Measurements from ENCODE around the gene MAP4K3.
A peak's percentile ranks its signal among the peaks of the same experiment; 100 is the strongest.
"Not testable (repeated sequence)": the region's sequence is repeated elsewhere in the genome, so short reads cannot be mapped to it uniquely, and the experiment has no call there.

Gene MAP4K3

DNA sequence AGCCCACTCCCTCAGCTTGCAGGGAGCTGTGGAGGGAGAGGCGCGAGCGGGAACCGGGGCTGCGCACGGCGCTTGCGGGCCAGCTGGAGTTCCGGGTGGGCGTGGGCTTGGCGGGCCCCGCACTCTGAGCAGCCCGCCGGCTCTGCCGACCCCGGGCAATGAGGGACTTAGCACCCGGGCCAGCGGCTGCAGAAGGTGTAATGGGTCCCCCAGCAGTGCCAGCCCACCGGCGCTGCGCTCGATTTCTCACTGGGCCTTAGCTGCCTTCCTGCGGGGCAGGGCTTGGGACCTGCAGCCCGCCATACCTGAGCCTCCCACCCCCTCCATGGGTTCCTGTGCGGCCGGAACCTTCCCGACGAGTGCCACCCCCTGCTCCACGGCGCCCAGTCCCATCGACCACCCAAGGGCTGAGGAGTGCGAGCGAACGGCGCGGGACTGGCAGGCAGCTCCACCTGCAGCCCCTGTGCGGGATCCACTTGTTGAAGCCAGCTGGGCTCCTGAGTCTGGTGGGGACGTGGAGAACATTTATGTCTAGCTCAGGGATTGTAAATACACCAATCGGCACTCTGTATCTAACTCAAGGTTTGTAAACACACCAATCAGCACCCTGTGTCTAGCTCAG lies 192.7 kb downstream of the MAP4K3 start:
- not testable (repeated sequence) for DNase-seq (ENCODE audit: low spot score)

DNA sequence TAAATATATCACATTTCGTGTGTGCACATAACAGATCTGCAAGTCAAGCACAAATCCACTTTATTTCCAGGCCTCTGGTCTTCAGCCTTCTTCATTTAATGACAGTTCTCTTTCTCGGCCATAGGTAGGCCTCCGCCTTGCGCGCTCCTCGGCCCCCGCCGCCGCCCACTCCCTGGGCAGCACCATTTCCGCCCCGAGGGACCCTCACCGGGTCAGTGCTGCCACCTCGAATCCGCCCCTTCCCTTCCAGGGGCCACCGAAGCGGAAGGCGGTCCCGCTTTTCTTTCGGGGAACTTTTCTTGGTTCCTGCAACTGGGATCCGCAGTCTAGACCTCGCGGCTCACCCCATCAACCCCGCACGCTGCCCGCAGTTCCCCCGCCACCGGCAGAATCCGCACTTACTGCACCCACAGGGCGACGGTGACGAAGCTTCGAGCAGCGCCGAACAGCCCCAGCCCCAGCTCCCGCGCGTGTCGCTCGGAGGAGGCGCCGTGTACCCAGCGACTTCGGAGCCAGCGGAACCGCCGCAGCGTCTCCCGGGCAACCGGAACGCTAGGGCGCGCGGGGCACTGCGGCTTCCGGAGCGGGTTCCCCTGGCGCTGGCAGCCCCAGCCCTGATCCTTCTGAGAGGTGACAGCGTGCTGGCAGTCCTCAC lies 193.5 kb downstream of the MAP4K3 start, which contains the start of gene CDKL4:
Gene CDKL4 (minus strand): TSS at position 502 of the 655 bp plus-strand sequence.
- DNase-seq (ENCODE audit: low spot score), result no peak

DNA sequence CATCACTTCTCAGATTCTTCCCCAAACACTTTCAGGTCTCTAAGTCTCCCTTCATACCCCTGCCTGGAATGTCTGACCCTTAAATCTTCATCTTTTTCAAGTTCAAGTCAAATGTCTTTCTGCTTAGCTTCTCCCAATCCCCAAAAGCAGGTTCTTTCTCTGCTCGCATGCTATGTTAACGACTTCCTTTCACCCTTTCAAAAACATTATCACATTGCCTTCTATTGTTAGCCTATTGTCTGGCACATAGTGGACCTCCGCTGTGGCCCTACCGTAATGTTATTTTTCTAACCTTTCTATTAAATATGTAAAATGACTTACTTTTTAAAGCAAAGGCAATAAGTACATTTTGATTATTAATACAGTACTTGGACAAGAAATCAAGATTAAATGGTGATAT lies 195.5 kb downstream of the MAP4K3 start:
- no peak for DNase-seq (ENCODE audit: low spot score)

DNA sequence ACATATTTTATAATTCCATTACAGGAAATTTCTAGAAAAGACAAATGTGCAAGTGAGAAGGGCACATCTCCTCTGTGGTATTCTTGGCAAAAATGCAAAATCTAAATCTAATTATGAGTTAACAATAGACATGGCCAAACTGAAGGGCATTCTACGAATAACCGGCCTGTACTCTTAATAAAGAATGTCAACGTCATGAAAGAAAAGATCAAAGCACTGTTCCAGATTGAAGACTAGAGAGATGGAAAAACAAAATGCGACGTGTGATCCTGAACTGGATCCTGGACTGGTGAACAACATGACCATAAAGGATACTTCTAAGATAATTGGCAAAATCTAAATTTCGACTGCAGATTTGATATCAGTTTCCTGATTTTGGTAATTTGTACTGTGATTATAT lies 196.3 kb downstream of the MAP4K3 start:
- DNase-seq (ENCODE audit: low spot score), result no peak

DNA sequence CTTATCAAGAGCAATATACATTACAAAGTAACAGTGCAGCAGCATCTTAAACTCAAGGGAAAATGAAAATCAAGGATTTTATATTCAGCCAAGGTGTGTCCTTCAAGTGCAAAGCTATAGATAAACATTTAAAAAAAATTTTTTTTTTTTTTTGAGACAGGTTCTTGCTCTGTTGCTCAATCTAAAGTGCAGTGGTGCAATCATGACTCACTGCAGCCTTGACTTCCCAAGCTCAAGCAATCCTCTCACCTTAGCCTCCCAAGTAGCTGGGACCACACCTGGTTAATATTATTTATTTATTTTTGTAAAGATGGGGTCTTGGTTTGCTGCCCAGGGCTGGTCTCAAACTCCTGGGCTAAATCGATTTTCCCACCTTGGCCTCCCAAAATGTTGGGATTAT lies 202.3 kb downstream of the MAP4K3 start:
- DNase-seq (ENCODE audit: low spot score), result no peak

DNA sequence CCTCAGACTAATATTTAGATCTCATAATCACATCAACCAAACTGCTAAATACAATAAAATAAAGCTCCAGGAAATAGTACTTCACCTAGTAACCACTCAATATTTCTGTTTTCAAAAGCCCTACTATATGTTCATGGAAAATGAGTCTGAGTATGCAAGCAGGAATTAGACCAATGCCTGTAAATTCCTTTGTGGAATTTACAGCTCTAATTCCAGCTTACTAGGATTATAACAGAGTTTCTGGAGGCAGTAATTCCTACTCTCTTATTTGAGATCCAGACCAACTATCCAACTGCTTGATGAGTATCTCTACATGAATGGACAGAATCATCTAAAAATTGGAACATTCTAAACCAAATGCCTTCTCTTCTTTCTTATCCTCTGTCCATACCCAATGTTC lies 204.9 kb downstream of the MAP4K3 start:
- DNase-seq (ENCODE audit: low spot score), result no peak

DNA sequence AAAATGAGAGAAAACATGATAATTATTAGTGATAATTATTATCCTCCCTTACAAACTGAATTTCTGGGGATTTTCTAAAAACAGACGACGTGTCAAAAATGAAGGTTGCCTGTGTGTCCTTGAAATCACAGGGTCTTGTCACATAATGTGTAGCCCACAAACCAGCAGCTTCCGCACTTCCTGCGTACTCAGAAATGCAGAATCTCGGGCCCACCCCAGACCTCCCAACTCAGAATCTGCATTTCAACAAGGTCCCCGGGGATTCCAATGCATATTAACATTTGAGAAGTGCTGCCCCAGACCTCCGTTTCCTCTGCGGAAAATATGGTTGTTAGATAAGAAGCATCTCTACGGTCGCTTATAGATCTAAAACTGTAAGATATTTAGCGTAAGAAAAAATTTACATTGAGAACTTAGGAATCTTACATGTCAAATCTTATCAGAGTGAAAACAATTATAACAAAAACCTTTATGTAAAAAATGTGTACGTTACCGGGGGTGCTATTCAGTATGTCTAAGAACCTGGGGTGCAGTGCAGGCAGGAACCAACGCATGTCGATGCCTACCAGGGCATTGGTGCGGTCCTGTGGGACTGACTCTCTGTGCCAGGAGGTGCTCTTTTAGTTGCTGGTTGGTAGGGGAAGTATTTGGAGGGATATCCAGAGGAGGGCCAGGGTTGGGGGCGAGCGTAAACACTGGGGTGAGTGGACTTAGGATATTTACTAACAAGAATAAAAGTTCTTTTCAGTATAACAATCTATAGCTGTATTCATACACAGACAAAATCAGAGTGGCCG lies 208.5 kb downstream of the MAP4K3 start:
- peak; percentile 40 for DNase-seq (ENCODE audit: low spot score)

DNA sequence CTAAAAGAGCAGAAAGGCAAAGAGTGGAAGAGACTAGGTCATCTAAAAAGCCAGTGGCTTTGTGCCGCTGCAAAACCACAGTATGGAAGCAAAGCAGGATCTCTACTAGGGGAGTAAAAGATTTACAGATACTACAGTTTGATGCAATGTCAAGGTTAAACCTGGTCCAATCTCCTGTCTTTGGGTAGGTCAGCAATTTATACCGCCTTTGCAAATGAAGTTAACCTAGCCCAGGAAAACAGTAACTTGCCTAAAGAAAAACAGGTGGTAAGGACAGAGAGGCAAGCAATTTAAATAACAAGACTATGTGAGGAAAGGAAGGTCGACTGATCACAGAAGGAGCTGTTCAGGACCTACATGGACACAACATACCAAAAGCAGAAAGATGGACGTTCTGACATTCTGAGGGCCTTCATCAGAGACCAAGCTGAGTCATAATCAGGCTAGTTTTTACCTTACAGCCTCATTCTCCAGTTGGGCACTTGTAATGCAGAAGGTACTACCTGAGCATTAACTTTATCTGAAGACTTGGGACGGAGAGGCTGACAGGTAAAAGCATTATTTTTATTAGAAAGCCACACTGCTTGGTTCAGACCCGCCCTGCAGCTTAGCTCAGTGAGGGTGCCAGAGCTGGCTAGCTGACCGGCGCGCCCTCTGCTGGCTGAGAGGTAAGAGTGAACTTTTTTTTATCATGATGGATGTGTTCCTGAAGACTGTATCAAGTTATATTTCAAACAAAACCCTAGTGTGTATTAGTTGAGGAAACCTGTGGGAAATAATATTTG lies 209.3 kb downstream of the MAP4K3 start:
- DNase-seq (ENCODE audit: low spot score), result peak; percentile 73

DNA sequence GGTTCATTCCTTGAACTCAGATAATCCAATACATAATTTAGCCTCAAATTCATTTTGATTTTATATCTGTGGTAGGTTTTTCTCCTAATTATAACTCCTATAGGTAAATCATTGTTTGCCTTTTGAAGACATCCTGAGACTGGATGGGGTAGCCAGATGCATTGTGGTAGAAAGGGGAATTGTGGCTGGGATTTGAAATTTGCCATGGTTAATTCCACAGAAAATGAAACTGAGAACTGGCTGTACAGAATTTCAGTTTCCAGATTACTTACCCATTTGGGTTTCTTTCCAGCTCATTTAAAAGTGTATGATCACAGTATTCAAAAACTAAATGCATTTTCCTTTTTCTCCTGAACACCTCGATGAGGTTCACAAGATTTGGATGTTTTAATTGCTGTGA lies 211.5 kb downstream of the MAP4K3 start:
- DNase-seq (ENCODE audit: low spot score), result no peak

DNA sequence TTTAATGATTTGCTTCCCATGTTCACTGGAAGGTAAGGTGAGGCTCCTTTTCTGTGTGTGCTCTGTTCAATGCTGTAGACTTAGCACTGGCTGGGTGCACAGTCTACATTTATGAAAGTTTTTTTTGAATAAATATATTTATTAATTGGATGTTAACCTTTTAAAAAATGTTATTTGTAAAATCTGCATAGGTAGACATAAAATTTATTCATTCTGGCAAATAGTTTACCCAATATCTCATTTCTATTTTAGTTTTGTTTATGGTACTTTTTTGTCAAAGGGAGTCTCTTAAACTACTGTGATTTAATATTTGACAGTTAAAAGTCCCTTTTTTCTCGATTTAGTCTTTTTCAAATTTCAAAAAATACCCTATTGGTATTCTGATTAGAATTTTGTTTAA lies 213.2 kb downstream of the MAP4K3 start:
- no peak for DNase-seq (ENCODE audit: low spot score)

DNA sequence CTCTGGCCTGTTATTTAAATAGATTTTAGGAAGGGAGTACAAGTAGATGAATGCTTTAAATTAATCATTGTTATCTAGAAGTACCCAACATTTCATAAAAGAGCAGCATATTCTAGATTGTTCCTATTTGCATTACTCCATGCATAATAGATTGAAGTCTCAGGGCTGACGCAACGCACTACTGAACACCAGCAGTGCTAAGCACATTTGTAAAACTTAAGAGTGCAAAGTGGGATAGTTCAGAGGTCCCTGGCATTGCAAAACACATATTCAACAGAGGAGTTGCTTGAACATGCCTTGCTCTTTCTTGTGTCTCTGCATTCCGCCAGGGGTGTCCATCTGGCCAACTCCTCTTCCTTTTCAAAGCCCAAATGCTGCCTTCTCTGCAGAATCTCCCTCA lies 215.6 kb downstream of the MAP4K3 start:
- DNase-seq (ENCODE audit: low spot score), result no peak

DNA sequence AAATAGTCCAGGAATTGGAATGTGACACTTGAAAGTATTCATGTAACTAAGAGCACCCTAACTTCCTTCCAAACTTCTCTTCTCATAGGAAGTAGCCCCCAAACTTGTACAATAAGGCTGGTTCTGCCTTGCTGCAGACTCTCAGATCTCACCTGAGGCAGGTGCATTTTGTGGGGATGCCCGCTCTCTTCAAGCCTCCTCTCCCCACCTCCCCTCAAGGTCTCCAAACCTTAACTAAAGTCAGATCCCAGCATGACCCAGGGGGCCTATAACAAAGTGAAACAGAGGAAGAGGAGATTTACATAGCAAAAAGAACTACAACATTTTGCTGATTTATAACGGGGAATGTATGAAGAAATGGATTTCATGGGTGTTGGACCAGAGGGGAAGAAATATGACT lies 216.9 kb downstream of the MAP4K3 start:
- DNase-seq (ENCODE audit: low spot score), result no peak

DNA sequence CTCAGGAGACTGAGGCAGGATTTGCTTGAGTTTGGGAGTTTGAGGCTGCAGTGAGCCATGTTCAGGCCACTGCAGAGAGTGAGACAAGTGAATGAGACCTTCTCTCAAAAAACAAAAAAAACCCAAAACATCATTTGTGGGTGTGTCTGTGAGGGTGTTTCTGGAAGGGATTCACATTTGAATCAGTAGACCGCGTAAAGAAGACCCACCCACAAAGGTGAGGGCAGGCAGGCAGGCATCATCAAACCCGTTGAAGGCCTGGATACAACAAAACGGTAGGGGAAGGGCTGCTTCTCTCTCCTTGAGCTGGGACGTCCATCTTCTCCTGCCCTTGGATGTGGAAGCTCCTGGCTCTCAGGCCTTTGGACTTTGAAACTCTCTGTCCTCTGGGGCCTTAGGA lies 218.7 kb downstream of the MAP4K3 start:
- DNase-seq (ENCODE audit: low spot score), result no peak

DNA sequence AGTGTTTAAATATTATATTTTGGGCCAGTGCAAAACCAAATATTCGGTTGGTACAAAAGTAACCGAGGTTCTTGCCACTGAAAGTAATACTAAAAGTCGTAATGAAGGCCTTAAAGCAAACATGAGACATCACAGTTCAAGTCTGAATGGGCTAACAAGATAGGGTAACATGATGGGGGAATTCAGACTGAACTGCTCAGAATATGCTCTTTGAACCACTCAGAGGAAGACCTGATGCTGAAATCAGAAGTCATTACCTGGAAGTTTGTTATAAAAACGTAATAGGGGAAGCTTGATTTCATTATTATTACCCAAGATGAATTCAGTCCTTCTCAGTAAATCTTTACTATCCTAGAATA lies 219.9 kb downstream of the MAP4K3 start:
- no peak for DNase-seq (ENCODE audit: low spot score)

DNA sequence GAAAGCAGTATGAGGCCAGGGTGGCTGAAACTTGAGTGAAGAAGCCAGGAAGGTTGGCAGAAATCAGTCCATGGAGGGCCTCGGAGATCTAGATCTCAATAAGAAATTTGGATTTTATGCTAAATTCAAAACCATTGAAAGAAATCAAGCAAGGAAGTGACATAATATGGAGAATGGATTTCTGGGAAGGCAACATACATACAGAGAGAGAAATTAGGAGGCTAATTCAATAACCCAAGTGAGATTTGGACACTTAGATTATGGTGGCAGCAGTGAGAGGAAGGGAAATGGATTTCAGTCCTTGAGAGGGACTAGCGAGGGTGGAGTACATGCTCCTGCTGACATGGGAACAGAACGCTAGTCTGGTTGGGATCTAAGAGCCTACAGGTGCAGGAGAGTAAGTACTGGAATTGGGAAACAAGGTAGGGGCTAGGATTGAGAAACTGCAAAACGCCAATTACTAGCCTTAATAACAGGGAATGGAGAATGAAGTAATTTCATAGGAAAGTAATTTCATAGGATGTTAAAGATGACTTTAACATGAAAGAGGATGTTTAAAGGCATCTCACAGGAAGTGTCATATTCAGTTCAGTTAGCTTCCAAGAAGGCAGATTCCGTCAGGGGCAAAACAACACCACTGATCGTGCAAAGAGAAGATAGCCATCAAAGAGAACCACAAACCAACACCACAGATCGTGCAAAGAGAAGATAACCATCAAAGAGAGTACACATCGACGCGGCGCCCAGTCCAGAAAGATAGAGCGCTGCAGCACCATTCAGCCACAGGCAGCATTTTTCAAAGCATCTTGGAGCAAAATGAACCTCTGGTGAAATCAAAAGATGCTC lies 220.5 kb downstream of the MAP4K3 start:
- DNase-seq (ENCODE audit: low spot score), result peak; percentile 15

DNA sequence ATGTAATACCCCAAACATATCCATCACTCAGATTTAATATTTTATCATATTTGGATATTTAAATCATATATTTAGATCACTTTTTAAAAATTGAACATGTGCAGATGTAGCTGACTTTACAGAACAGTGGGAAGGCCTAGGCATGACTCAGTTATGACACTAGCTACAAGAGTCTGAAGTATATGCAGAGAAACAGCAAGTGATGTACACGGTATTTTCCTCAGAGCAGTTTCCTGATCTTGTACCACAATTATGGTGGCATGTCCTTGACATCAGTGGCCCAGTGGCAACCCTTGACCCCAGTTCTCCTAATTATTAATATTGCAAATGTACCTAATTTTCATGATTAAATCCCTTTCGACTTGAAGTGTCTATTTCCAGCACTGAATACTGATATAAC lies 221.5 kb downstream of the MAP4K3 start:
- no peak for DNase-seq (ENCODE audit: low spot score)

DNA sequence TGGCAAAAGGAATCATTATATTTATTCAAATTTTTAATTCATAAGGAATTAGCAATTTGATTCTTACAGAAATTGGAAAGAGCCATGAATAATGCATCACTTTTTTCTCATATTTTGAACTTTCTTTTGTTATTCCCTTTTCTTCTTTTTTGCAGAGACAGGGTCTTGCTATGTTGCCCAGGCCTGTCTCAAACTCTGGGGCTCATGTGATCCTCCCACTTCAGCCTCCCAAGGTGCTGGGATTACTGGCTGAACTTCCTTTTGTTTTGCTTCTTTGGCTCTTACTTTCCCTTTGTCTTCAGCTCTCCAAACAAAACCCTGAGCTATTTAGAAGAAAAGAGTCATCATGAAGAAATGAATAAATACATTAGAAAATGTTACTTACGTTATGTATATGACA lies 224.1 kb downstream of the MAP4K3 start:
- no peak for DNase-seq (ENCODE audit: low spot score)

DNA sequence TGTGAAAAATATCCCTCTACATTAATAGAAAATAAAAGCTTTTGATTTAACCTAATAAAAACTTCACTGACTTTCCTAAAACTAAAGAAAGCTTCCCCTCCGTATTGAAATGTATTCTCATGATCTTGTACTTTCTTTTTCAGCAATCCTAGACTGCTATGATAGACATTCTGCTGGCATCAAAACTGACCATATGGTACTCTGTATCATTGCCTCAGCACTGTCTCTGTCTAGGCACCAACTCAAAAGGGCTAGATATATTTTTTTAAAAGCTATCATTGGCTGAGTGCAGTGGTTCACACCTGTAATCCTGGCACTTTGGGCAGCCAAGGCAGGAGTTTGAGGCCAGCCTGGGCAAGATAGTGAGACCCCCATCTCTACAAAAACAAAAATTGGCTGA lies 226.2 kb downstream of the MAP4K3 start:
- no peak for DNase-seq (ENCODE audit: low spot score)

DNA sequence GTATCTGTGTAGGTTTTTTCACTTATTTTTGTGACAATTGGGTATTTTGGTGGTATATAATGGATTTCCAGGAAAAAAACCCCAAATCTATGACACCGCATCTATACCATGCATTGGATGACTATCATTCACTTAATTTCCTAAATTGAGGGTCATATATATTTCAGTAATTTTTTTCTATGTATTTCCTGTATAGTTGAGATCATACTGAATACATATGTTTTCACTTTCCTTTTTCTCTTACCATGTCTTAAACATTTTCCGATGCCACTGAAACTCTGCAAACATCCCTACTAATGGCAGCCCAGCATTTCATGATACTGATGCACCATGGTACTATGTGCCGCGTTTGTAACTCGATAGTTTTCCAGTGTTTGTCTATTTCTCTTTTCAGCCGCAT lies 233.7 kb downstream of the MAP4K3 start:
- no peak for DNase-seq (ENCODE audit: low spot score)

DNA sequence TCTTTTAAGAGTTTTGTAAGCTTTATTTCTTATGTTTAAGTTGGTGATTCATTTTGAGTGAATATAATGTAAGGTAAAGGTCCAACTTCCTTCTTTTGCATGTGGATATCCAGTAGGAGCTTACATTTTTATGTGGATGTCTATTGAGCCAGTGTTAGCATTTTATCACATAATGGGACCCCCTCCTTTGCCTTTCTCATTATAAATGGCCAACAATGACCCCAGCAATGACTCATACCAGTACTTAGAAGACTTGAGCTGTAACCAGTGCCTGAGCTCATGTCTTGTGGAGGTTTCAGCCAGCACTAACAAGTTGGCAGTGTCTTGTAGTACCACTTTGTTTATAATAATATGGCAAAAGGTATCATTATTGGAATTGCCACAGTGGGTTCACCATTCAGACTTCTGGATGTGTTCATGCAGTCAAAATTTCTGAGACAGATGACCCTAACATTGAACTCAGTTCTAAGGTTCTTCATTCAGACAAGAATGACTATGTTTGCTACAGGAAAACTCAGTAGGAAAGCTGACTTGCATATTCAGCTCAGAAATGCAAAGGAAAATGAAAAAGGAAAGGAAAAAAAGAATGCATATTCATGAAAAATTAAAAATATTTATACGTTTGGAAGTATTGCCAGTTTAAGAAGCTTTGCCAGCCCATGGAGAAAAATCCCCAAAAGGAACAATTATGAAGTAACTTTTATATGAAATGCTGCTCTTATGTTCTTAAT lies 234.3 kb downstream of the MAP4K3 start:
- no peak for DNase-seq (ENCODE audit: low spot score)

All from SK-N-DZ (cell line).